ENCODE measurements around the gene MTARC1. TPM values are rescaled to one million over a fixed set of nuclear protein-coding genes. Genes with fewer than 3 reads are reported as not detected.

The MTARC1 gene
- total RNA-seq, 1 donor from 2014 or later = 8.3 TPM

- intact Hi-C loops (cut with micrococcal nuclease) = no loop called here
- TF ChIP-seq CTCF (IDR thresholded peaks at IDR 0.05; ENCODE audit: borderline replicate concordance) = no peak
- Histone ChIP-seq H3K4me1 (peaks cover 39% of the 10 kb centered on the region), H3K9me3 (replicated peaks) (no peaks in the 10 kb centered on the region), H3K27ac (replicated peaks) (no peak overlapping the region), H3K4me3 (no peak overlapping the region), H3K36me3 (no peaks in the 10 kb centered on the region), H3K27me3 (ENCODE audit: low read depth) (no peaks in the 10 kb centered on the region)
- no peak for DNase-seq
Measured at GRCh38 chr1:220828179-220828490, 41.4 kb downstream of the MTARC1 start.

- H3K27me3 ChIP-seq (ENCODE audit: low read depth) = no peaks in the 10 kb centered on the region
- no peaks in the 10 kb centered on the region for H3K9me3 ChIP-seq (replicated peaks)
- no peak overlapping the region for H3K4me3 ChIP-seq
- no peak overlapping the region for H3K27ac ChIP-seq (replicated peaks)
- H3K36me3 ChIP-seq = no peaks in the 10 kb centered on the region
- no peak for DNase-seq
- no peak for TF ChIP-seq CTCF (IDR thresholded peaks at IDR 0.05; ENCODE audit: borderline replicate concordance)
- intact Hi-C loops (cut with micrococcal nuclease) = no loop called here
- peaks cover 43% of the 10 kb centered on the region for H3K4me1 ChIP-seq
Measured at GRCh38 chr1:220828950-220829586, 42.4 kb downstream of the MTARC1 start.

DNA sequence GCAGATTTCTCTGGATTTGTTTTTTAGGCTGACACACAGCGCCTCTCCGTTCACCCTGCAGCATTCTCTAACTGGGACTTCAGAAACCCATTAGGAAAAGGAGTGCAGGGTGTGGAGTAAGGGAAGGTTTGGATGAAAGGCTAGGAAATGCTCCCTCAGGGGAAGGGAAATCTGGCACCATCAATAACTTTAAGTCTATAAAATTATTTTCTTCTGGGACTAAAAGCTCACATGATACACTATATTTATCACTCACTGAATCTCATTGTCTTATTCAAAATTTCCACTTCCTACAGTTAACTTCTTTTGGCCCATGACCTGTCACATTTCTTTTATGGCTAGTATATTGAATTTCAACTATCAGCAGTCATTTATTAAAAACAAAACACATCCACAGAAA lies 46.7 kb downstream of the MTARC1 start:
- intact Hi-C loops (cut with micrococcal nuclease) = no loop called here
- Histone ChIP-seq H3K27ac (replicated peaks) (no peak overlapping the region), H3K4me3 (no peak overlapping the region), H3K27me3 (ENCODE audit: low read depth) (no peaks in the 10 kb centered on the region), H3K4me1 (peaks cover 25% of the 10 kb centered on the region), H3K9me3 (replicated peaks) (no peaks in the 10 kb centered on the region), H3K36me3 (no peaks in the 10 kb centered on the region)
- no peak for DNase-seq
- no peak for TF ChIP-seq CTCF (IDR thresholded peaks at IDR 0.05; ENCODE audit: borderline replicate concordance)

GRCh38 chr1:220834155-220834870 lies 47.6 kb downstream of the MTARC1 start:
- peaks cover 19% of the 10 kb centered on the region for H3K4me1 ChIP-seq
- H3K36me3 ChIP-seq = no peaks in the 10 kb centered on the region
- H3K27ac ChIP-seq (replicated peaks) = no peak overlapping the region
- H3K9me3 ChIP-seq (replicated peaks) = no peaks in the 10 kb centered on the region
- no peaks in the 10 kb centered on the region for H3K27me3 ChIP-seq (ENCODE audit: low read depth)
- no peak for TF ChIP-seq CTCF (IDR thresholded peaks at IDR 0.05; ENCODE audit: borderline replicate concordance)
- intact Hi-C loops (cut with micrococcal nuclease) = no loop called here
- no peak overlapping the region for H3K4me3 ChIP-seq
- no peak for DNase-seq

Other genes with a start within 250 kb of the MTARC1 start
- gene C1orf115, start 96.5 kb upstream of the MTARC1 start, total RNA-seq = 14.2 TPM
- 22.6 TPM for gene MTARC2, start 38.6 kb upstream of the MTARC1 start, total RNA-seq
- 3.5 TPM for gene HLX, start 92.5 kb downstream of the MTARC1 start, total RNA-seq